HepG2 (cell line): ENCODE results near the gene CAPN15. TPM values are rescaled to one million over a fixed set of nuclear protein-coding genes. Genes with fewer than 3 reads are reported as not detected.

Experiments
- CBX2 ChIP-seq, 2 experiments: fragments of 200-600 bp in 1 of 2; sonication (generic); formaldehyde crosslinking in 1 of 2; IDR thresholded peaks; 2 replicates each; pipeline versions ENCODE4 v1.7.0 to v1.8.1; 2018 to 2022; ENCODE audit warnings: low read depth in 2 of 2, low read length in 1 of 2, mild to moderate bottlenecking in 1 of 2, missing genetic modification reagents in 1 of 2
- HES4 ChIP-seq: sonication (generic); formaldehyde crosslinking; IDR thresholded peaks from 2 replicates; pipeline ENCODE4 v1.9.0; 2021; ENCODE audit warnings: mild to moderate bottlenecking, missing genetic modification reagents, borderline replicate concordance
- KAT8 ChIP-seq: IDR thresholded peaks from 2 replicates; pipeline ENCODE4 v1.6.1; 2016; ENCODE audit warnings: missing genetic modification reagents, missing compliant biosample characterization
- MLLT10 ChIP-seq: sonication (generic); formaldehyde crosslinking; IDR thresholded peaks from 2 replicates; pipeline ENCODE4 v1.4.0; 2020; ENCODE audit warnings: missing genetic modification reagents
- RXRA ChIP-seq: sonication (generic); formaldehyde crosslinking; IDR thresholded peaks from 2 replicates; pipeline ENCODE4 v1.5.1; 2020; ENCODE audit warnings: missing genetic modification reagents
- SIN3A ChIP-seq: IDR thresholded peaks from 2 replicates; pipeline ENCODE4 v1.6.1; 2011; ENCODE audit warnings: low read depth, mild to moderate bottlenecking, control low read depth, low read length, borderline replicate concordance
- YEATS2 ChIP-seq: sonication (generic); formaldehyde crosslinking; IDR thresholded peaks from 2 replicates; pipeline ENCODE4 v1.4.0; 2020; ENCODE audit warnings: missing genetic modification reagents, borderline replicate concordance
- ZBTB7B ChIP-seq: sonication (generic); formaldehyde crosslinking; IDR thresholded peaks from 2 replicates; pipeline ENCODE4 v1.4.0; 2020; ENCODE audit warnings: missing genetic modification reagents
- ZNF446 ChIP-seq: sonication (generic); formaldehyde crosslinking; IDR thresholded peaks from 2 replicates; pipeline ENCODE4 v1.5.0; 2020; ENCODE audit warnings: mild to moderate bottlenecking, missing genetic modification reagents
- ZSCAN31 ChIP-seq: sonication (generic); formaldehyde crosslinking; IDR thresholded peaks from 2 replicates; pipeline ENCODE4 v1.5.0; 2020; ENCODE audit warnings: low read depth, mild to moderate bottlenecking, missing genetic modification reagents
- polyA plus RNA-seq, 8 experiments: library from polyadenylated mRNA; depleted of rRNA in 3 of 8; stranded (reverse) in 7 of 8; unstranded in 1 of 8; fragments of >200 nt; fragmentation: Illumina TruSeq in 4 of 8; extraction: Trizol in 4 of 8; gene quantifications; 2 replicates each; pipeline versions ENCODE4 v1.2.1 to v1.2.3, GENCODE V29; 2011 to 2016; ENCODE audit warnings: low read depth in 4 of 8, missing spikeins in 1 of 8, mixed read lengths in 1 of 8; ENCODE audit not compliant: insufficient read depth in 1 of 8
- total RNA-seq, 5 experiments: library from RNA; depleted of rRNA; stranded (reverse); fragments of >200 nt; fragmentation: Illumina TruSeq; extraction: Trizol; gene quantifications; 2 replicates each; pipeline ENCODE4 v1.2.3, GENCODE V29; 2016; ENCODE audit warnings: low read depth in 1 of 5
- TF ChIP-seq, protein P1 (sequence below): sonication (generic); formaldehyde crosslinking; IDR thresholded peaks from 2 replicates; pipeline ENCODE4 v1.4.0; 2020; ENCODE audit warnings: missing genetic modification reagents; ENCODE audit errors: not compliant biosample characterization
- TF ChIP-seq, protein P2 (sequence below): sonication (generic); formaldehyde crosslinking; IDR thresholded peaks from 2 replicates; pipeline ENCODE4 v1.8.0; 2022; ENCODE audit warnings: mild to moderate bottlenecking, missing genetic modification reagents; ENCODE audit not compliant: insufficient replicate concordance
- TF ChIP-seq, protein P3 (sequence below): sonication (generic); formaldehyde crosslinking; IDR thresholded peaks from 2 replicates; pipeline ENCODE4 v1.4.0; 2020; ENCODE audit warnings: low read depth, missing genetic modification reagents
- TF ChIP-seq, protein P4 (sequence below): sonication (generic); formaldehyde crosslinking; IDR thresholded peaks from 2 replicates; pipeline ENCODE4 v1.4.0; 2020; ENCODE audit warnings: missing genetic modification reagents
- TF ChIP-seq, protein P5 (sequence below): sonication (generic); formaldehyde crosslinking; IDR thresholded peaks from 2 replicates; pipeline ENCODE4 v1.4.0; 2020; ENCODE audit warnings: mild to moderate bottlenecking, low read depth, missing genetic modification reagents

CAPN15 gene
- total and polyA plus RNA-seq, 2 of the 13 experiments (the other 11 are each of a cell fraction or from before 2014, with no cell fraction given): 14.9 to 24.5 TPM

DNA sequence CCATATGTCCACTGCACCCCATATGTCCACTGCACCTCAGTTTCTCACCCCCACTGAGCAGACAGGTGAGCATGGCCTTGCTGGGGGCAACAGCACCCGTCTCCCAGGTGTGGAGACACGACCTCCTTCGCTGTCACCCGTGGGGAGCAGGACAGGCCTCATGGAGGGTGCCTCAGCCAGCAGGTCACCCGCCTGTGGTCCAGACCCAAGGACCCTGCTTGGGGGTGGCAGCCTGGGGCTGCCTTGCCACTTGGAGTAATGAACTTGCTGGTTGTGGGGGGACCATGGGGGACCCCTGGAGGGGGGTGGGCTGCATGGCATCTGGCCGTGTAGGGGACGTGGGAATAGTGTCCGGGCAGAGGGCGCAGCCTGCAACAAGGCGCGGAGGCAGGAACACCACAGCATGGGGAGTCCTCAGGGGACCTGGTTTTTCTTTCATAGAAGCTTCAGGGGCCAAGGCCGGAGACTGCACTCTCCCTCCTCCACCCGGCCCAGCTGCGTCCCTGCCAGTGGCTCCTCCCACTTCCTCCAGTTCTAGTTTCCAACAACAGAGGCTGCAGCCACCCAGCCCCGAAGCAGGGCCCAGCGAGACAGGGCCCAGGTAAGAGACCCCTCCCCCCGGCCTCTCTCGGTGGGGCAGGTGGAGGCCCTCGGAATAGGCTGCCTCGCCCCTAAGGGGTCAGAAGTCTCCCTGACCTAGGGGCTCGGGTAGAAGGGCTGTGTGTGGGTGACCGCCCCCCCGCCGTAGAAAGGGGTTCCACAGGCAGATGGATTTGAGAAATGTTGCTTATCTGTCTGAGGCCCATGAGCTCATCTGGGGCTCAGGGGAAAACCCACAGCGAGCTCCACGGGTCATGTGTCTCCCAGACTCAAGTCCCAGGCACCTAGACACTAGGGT lies 39.2 kb downstream of the CAPN15 start, which contains the start of gene NHLRC4 (continued):
- TF ChIP-seq, protein P1, sequence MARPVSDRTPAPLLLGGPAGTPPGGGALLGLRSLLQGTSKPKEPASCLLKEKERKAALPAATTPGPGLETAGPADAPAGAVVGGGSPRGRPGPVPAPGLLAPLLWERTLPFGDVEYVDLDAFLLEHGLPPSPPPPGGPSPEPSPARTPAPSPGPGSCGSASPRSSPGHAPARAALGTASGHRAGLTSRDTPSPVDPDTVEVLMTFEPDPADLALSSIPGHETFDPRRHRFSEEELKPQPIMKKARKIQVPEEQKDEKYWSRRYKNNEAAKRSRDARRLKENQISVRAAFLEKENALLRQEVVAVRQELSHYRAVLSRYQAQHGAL: no peak
- TF ChIP-seq, protein P2, sequence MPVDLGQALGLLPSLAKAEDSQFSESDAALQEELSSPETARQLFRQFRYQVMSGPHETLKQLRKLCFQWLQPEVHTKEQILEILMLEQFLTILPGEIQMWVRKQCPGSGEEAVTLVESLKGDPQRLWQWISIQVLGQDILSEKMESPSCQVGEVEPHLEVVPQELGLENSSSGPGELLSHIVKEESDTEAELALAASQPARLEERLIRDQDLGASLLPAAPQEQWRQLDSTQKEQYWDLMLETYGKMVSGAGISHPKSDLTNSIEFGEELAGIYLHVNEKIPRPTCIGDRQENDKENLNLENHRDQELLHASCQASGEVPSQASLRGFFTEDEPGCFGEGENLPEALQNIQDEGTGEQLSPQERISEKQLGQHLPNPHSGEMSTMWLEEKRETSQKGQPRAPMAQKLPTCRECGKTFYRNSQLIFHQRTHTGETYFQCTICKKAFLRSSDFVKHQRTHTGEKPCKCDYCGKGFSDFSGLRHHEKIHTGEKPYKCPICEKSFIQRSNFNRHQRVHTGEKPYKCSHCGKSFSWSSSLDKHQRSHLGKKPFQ (CRISPR knock-in tag): no peak
- peak; percentile 56; the same call in 1 of the 2 replicates for TF ChIP-seq RXRA (CRISPR knock-in tag)
- TF ChIP-seq, protein P3, sequence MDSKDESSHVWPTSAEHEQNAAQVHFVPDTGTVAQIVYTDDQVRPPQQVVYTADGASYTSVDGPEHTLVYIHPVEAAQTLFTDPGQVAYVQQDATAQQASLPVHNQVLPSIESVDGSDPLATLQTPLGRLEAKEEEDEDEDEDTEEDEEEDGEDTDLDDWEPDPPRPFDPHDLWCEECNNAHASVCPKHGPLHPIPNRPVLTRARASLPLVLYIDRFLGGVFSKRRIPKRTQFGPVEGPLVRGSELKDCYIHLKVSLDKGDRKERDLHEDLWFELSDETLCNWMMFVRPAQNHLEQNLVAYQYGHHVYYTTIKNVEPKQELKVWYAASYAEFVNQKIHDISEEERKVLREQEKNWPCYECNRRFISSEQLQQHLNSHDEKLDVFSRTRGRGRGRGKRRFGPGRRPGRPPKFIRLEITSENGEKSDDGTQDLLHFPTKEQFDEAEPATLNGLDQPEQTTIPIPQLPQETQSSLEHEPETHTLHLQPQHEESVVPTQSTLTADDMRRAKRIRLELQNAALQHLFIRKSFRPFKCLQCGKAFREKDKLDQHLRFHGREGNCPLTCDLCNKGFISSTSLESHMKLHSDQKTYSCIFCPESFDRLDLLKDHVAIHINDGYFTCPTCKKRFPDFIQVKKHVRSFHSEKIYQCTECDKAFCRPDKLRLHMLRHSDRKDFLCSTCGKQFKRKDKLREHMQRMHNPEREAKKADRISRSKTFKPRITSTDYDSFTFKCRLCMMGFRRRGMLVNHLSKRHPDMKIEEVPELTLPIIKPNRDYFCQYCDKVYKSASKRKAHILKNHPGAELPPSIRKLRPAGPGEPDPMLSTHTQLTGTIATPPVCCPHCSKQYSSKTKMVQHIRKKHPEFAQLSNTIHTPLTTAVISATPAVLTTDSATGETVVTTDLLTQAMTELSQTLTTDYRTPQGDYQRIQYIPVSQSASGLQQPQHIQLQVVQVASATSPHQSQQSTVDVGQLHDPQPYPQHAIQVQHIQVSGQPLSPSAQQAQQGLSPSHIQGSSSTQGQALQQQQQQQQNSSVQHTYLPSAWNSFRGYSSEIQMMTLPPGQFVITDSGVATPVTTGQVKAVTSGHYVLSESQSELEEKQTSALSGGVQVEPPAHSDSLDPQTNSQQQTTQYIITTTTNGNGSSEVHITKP: 0 out of 2 replicates have a peak, but pooled peaks have one; percentile 33
- peak; percentile 19; the same call in 1 of the 2 replicates for TF ChIP-seq YEATS2 (CRISPR knock-in tag)
- TF ChIP-seq KAT8: peak; percentile 11; the same call in 1 of the 2 replicates
- TF ChIP-seq ZSCAN31: peak; percentile 28; the same call in 1 of the 2 replicates
- TF ChIP-seq SIN3A: peak; percentile 52; the same call in 1 of the 2 replicates
- TF ChIP-seq MLLT10 (CRISPR knock-in tag): no peak
- TF ChIP-seq ZBTB7B: 0 out of 2 replicates have a peak, but pooled peaks have one; percentile 23
- TF ChIP-seq, protein P4, sequence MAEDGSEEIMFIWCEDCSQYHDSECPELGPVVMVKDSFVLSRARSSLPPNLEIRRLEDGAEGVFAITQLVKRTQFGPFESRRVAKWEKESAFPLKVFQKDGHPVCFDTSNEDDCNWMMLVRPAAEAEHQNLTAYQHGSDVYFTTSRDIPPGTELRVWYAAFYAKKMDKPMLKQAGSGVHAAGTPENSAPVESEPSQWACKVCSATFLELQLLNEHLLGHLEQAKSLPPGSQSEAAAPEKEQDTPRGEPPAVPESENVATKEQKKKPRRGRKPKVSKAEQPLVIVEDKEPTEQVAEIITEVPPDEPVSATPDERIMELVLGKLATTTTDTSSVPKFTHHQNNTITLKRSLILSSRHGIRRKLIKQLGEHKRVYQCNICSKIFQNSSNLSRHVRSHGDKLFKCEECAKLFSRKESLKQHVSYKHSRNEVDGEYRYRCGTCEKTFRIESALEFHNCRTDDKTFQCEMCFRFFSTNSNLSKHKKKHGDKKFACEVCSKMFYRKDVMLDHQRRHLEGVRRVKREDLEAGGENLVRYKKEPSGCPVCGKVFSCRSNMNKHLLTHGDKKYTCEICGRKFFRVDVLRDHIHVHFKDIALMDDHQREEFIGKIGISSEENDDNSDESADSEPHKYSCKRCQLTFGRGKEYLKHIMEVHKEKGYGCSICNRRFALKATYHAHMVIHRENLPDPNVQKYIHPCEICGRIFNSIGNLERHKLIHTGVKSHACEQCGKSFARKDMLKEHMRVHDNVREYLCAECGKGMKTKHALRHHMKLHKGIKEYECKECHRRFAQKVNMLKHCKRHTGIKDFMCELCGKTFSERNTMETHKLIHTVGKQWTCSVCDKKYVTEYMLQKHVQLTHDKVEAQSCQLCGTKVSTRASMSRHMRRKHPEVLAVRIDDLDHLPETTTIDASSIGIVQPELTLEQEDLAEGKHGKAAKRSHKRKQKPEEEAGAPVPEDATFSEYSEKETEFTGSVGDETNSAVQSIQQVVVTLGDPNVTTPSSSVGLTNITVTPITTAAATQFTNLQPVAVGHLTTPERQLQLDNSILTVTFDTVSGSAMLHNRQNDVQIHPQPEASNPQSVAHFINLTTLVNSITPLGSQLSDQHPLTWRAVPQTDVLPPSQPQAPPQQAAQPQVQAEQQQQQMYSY: no peak
- TF ChIP-seq, protein P5, sequence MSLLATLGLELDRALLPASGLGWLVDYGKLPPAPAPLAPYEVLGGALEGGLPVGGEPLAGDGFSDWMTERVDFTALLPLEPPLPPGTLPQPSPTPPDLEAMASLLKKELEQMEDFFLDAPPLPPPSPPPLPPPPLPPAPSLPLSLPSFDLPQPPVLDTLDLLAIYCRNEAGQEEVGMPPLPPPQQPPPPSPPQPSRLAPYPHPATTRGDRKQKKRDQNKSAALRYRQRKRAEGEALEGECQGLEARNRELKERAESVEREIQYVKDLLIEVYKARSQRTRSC (CRISPR knock-in tag): no peak
- TF ChIP-seq CBX2 (IDR thresholded peaks at IDR 0.05; ENCODE audit: low read depth, low read length): no peak
- no peak for TF ChIP-seq CBX2 (CRISPR knock-in tag; IDR thresholded peaks at IDR 0.05; ENCODE audit: low read depth)
- TF ChIP-seq ZNF446 (CRISPR knock-in tag): no peak
- no peak for TF ChIP-seq HES4 (CRISPR knock-in tag)
